Amniotic epithelial cell (primary cell): ENCODE measurements around the gene OR1S1.
A peak's percentile ranks its signal among the peaks of the same experiment; 100 is the strongest.
"Not testable (repeated sequence)": the region's sequence is repeated elsewhere in the genome, so short reads cannot be mapped to it uniquely, and the experiment has no call there.

ENCODE experiments used
- DNase-seq: peaks from one replicate; pipeline ENCODE4 v3.0.0-alpha.2; 2010; ENCODE audit warnings: low read depth

OR1S1 gene

DNA sequence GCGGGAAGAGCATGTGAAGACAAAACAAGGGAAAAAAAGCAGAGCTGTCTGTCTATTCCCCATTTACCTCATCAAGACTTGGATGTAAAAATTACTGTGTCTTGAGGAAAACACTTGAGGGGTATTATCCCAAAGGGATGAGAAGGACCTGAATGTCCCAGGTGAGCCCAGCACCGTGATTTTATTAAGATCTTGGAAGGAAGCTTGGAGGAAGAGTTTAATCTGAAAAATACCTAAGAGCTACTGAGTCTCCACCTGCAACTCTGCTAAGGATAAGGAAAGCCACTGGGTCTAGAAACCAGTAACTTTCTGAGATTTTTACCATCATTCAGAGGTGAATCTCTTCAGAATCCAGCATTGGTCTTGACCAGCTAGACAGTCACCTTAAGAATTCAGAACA lies at the start of gene OR1S1:
Gene OR1S1 (plus strand): TSS at position 301 of the 400 bp plus-strand sequence.
- not testable (repeated sequence) for DNase-seq

DNA sequence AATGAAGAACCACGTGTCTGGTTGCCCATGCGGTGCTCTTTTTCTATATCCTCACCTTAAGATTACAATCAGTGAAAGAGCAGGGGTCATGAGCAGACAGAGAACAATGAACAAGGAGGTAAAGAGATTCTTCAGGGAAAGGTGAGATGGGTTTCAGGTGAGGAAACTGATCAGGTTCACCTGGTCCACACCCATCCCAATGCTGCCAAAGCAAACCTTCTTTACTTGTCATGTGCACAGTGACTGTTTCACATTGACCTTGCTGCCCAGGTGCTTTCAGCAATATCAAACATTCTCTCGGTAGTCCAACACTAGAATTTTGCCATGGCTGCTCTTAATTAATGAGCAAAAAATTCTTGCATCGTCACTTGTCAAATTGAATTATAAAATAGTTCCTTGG lies 48.1 kb upstream of the OR1S1 start:
- DNase-seq: no peak

- DNase-seq: no peak
These were observed 47.5 kb upstream of the OR1S1 start for GRCh38 chr11:58164990-58165389.

GRCh38 chr11:58165504-58166106 lies 46.9 kb upstream of the OR1S1 start:
- DNase-seq: no peak

DNA sequence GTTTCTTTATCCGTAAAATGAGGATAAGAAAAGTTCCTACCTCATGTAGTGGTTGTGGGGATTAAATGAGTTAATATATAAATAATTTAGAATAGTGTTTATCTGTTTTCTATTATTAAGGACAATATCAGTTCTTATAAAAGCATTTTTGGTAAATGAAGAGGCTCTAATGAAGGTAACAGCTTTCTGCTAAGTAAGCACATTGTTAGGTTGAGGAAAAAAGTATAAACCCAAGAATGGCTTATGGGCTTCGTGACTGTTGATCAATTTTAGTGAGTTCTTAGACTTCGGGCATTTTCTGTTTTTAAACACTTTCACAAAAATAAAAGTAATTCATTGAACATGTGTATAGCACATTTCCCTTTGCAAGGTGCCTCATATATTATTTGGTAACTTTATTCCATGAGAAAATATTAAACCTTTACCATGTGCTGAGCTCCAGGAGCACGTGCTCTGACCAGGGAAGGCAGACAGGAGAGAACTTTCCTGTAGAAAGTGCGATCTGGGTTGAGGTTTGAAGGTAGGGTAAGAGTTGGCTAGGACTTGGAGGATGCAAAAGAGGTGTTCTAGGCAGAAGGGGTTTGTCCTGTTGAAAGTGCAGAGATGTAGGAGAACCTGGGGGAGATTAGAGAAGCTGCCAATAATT lies 35.0 kb upstream of the OR1S1 start:
- DNase-seq: no peak

GRCh38 chr11:58178444-58178843 lies 34.1 kb upstream of the OR1S1 start:
- DNase-seq: no peak

- no peak for DNase-seq
These were observed 32.9 kb upstream of the OR1S1 start for GRCh38 chr11:58179648-58180047.

GRCh38 chr11:58186938-58187337 lies 25.6 kb upstream of the OR1S1 start:
- no peak for DNase-seq

- DNase-seq: no peak
These were observed 23.8 kb upstream of the OR1S1 start, which contains the start of gene OR9Q2 for GRCh38 chr11:58188770-58189169. Gene OR9Q2 (plus strand): TSS chr11:58189070. CDS start chr11:58190491, 1,421 bp downstream.

DNA sequence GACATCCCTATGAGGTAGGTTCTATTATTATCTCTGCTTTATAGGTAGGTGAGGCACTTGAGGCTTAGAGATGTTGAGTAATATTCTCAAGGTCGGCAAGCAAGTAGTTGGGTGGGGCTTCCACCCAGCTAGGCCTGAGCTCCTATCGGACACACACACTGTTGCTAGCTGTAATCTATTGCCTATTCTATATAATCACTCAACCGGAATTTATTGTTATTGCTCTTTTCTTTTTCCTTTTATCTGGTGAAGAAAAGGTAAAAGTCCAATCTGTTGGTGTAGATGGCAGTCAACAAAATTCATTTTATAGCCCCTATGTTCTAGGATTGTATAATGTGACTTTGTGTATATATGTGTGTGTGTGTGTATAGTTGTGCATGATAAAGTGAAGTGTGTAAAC lies 20.3 kb upstream of the OR1S1 start:
- DNase-seq: no peak

DNA sequence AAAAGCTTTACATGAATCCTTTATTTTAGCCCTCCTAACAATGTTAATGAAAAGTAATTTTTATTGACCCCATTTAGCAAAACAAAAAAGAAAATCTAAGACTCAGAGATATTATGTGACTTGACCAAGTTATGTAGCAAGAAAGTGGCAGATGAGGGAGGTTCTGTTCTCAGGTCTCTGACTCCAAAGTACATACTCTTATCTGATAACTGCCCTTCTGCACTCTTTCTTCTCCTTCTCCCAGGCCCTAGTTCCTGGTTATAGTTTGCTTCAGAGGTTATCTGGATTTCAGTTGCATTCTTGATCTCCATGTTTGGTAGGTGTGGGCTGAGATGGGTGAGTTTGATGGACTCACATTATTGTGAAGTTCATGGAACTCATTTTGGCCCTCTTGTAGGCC lies 19.1 kb upstream of the OR1S1 start:
- DNase-seq: no peak

DNA sequence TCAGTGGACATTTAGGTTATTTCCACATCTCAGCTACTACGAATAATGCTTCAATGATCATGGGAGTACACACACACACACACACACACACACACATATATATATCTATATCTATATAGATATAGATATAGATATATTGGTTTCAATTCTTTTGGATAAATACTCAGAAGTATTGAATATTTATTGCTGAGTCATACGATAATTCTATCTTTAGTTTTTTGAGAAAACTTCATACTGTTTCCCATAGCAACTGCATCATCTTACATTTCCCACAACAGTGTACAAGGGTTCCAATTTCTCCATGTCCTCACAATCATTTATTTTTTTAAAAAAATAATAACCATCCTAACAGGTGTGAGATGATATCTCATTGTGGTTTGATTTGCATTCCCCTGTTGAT lies 16.6 kb upstream of the OR1S1 start:
- DNase-seq: no peak

DNA sequence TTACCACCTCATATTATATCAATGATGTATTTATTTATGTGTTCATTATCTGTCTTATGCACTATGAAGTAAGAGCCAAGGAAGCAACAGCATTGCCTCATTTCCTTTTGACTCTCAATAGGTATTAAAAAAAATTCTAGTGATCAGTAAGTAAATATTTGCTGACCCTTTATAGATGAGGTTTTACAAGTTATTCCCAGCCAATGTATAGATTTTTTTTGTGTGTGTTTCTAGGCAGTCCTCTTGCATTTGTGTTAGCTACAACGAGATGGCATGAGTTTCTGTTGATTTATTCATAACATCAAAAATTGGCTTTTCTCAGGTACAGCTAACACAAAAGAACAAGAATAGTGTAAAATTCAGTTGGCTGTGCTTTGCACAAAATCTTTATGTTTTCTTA lies 13.2 kb upstream of the OR1S1 start:
- DNase-seq: no peak

- no peak for DNase-seq
These were observed 8.5 kb upstream of the OR1S1 start, which contains the start of gene OR1S2 for GRCh38 chr11:58204042-58204441. Gene OR1S2 (minus strand): TSS chr11:58204142. CDS start chr11:58204142, 0 bp downstream.

- DNase-seq: no peak
These were observed 4.0 kb downstream of the OR1S1 start for GRCh38 chr11:58216476-58216875.

- peak; percentile 1 for DNase-seq
These were observed 10.2 kb downstream of the OR1S1 start for GRCh38 chr11:58222721-58223120.

GRCh38 chr11:58227956-58228615 lies 15.6 kb downstream of the OR1S1 start:
- no peak for DNase-seq

- DNase-seq: no peak
These were observed 31.4 kb downstream of the OR1S1 start for GRCh38 chr11:58243954-58244353.

DNA sequence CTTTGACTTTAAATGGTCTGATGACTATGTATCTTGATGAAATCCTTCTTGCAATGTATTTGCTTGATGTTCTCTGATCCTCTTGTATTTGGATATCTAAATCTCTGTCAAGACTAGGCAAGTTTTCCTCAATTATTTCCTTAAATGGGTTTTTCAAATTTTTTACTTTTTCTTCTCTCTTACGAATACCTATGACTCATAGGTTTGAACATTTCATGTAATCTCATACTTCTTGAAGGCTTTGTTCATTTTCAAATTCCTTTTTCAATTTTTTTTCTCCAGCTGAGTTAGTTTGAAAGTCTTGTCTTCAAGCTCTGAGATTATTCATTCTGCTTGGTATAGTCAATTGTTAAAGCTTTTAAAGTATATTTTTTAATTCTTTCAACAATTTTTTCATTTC lies 42.4 kb downstream of the OR1S1 start:
- DNase-seq: peak; percentile 3

- DNase-seq: no peak
These were observed 47.5 kb downstream of the OR1S1 start for GRCh38 chr11:58259983-58260382.
